ENCODE data around the gene IRX4. TPM values are rescaled to one million over a fixed set of nuclear protein-coding genes. Genes with fewer than 3 reads are reported as not detected.

Gene IRX4
- total and polyA plus RNA-seq, 4 donors = not detected

GRCh38 chr5:1894243-1894642 is 11.5 kb upstream of the IRX4 start:
- no peak for DNase-seq (ENCODE audit: low spot score)
- Histone ChIP-seq H3K36me3 (ENCODE audit: control insufficient read depth in 4 of 4, insufficient read depth in 3 of 4, low read depth in 1 of 4, low read length in 3 of 4) (no peaks in the 10 kb centered on the region), H3K4me1 (ENCODE audit: control insufficient read depth in 4 of 4, insufficient read depth in 4 of 4, low read length in 3 of 4) (no peaks in the 10 kb centered on the region), H3K9me3 (ENCODE audit: control insufficient read depth in 4 of 4, low read length in 3 of 4) (no peaks in the 10 kb centered on the region), H3K27ac (ENCODE audit: low read depth in 1 of 2, low read length in 2 of 2) (no peak overlapping the region), H3K27me3 (ENCODE audit: control insufficient read depth in 4 of 4, insufficient read depth in 4 of 4, low read length in 3 of 4) (peaks cover 0 to 4% (median 3%) of the 10 kb centered on the region in 4 donors), H3K4me3 (ENCODE audit: low read depth in 1 of 3, low read length in 3 of 3) (no peak overlapping the region), H3K9ac (ENCODE audit: low read depth in 1 of 2, low read length in 2 of 2) (no peak overlapping the region)
- TF ChIP-seq RAD21 (IDR thresholded peaks at IDR 0.05) = no peak
- TF ChIP-seq NR2F2 (IDR thresholded peaks at IDR 0.05) = no peak
- TF ChIP-seq HNF4A (conservative IDR thresholded peaks at IDR 0.05) = no peak
- TF ChIP-seq FOXA2 (IDR thresholded peaks at IDR 0.05) = no peak
- TF ChIP-seq ATF3 (IDR thresholded peaks at IDR 0.05) = no peak
- TF ChIP-seq SP1 (IDR thresholded peaks at IDR 0.05) = no peak
- 56% methylated on average over 8 of the region's 8 CpGs for WGBS

- H3K9ac ChIP-seq (ENCODE audit: low read depth in 1 of 2, low read length in 2 of 2) = no peak overlapping the region
- no peak overlapping the region for H3K4me3 ChIP-seq (ENCODE audit: low read depth in 1 of 3, low read length in 3 of 3)
- WGBS = 70% methylated on average over 10 of the region's 10 CpGs
- TF ChIP-seq EGR1 (IDR thresholded peaks at IDR 0.05; ENCODE audit: low read depth in 2 of 2) (no peak), ZBTB33 (IDR thresholded peaks at IDR 0.05) (no peak), ATF3 (IDR thresholded peaks at IDR 0.05) (no peak), MAX (IDR thresholded peaks at IDR 0.05) (no peak), HNF4A (conservative IDR thresholded peaks at IDR 0.05) (no peak), HNF4G (IDR thresholded peaks at IDR 0.05) (no peak), SP1 (IDR thresholded peaks at IDR 0.05) (no peak), NR2F2 (IDR thresholded peaks at IDR 0.05) (no peak), TAF1 (conservative IDR thresholded peaks at IDR 0.05) (no peak), JUND (IDR thresholded peaks at IDR 0.05) (no peak), FOXA1 (IDR thresholded peaks at IDR 0.05) (no peak), REST (IDR thresholded peaks at IDR 0.05) (no peak), RAD21 (IDR thresholded peaks at IDR 0.05) (no peak), CTCF (IDR thresholded peaks at IDR 0.05; ENCODE audit: low read depth, low read length, missing input control) (no peak), RXRA (IDR thresholded peaks at IDR 0.05) (no peak), YY1 (IDR thresholded peaks at IDR 0.05) (no peak), GABPA (IDR thresholded peaks at IDR 0.05 in 1 of 2, conservative IDR thresholded peaks at IDR 0.05 in 1 of 2) (no peak), FOXA2 (IDR thresholded peaks at IDR 0.05) (no peak)
- H3K4me1 ChIP-seq (ENCODE audit: control insufficient read depth in 4 of 4, insufficient read depth in 4 of 4, low read length in 3 of 4) = no peaks in the 10 kb centered on the region
- H3K36me3 ChIP-seq (ENCODE audit: control insufficient read depth in 4 of 4, insufficient read depth in 3 of 4, low read depth in 1 of 4, low read length in 3 of 4) = no peaks in the 10 kb centered on the region
- no peak for DNase-seq (ENCODE audit: low spot score)
- no peak overlapping the region for H3K27ac ChIP-seq (ENCODE audit: low read depth in 1 of 2, low read length in 2 of 2)
- no peaks in the 10 kb centered on the region for H3K9me3 ChIP-seq (ENCODE audit: control insufficient read depth in 4 of 4, low read length in 3 of 4)
- H3K27me3 ChIP-seq (ENCODE audit: control insufficient read depth in 4 of 4, insufficient read depth in 4 of 4, low read length in 3 of 4) = peaks cover under 1 to 4% (median 3%) of the 10 kb centered on the region in 4 donors
Observed at GRCh38 chr5:1893754-1894153, 11.0 kb upstream of the IRX4 start.
